ENCODE data around the gene TFEB. TPM values are rescaled to one million over a fixed set of nuclear protein-coding genes. Genes with fewer than 3 reads are reported as not detected.

Gene TFEB
- total and polyA plus RNA-seq, 2 of the 8 experiments (the other 6 are each of a cell fraction or from before 2014, with no cell fraction given): 2.3 to 6.7 TPM

DNA sequence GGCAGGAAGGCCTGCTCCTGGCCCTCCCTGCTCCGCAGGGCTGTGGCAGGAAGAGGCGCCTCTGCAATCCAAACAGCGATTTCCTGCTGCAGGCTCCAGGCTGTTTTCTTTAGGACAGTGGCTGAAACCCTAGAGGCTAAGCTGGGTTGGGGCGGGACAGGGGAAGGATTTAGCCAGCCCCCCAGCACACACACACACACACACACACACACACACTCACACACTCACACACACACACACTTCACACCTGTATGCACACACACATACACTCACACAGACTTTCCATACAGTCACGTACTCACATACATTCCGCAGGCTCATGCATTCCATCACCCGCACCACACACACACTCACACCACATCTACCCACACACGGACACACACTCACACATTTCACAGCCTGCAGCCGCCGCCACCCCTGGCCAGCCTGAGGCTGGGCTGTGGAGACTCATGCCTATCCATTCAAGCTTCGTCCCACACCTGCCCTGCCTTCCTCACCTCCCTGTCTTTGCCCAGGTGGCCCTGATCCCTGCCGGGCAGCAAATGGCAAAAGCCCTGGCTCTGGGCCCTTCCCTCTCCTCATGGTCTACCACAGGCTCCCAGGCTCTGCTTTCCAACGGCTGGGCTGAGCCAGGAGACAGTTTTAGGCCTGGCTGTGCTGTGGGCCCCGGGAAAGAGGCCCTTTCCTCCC, 79.3 kb downstream of the TFEB start (continued):
- no peak for TF ChIP-seq USF2 (IDR thresholded peaks at IDR 0.05; ENCODE audit: low read length)
